ENCODE measurements around the gene IGFBP3.

DNA sequence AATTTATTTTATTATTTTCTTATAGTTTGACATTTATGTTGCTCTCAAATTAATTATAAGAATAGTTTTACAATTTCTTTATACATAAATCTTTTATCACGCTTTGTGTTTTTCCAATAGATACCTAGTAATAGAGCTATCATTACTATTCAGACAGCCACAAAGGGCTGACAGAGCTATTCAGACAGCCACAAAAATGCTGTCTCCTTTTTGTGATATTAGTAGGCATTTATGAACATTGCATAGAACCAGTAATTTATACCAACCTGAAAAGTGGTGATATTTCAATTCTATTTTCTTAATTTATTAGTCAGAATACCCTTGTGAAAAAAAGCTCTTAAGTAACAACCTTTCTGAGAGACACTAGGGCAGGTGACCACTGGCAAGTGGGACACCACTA is 34.2 kb upstream of the IGFBP3 start:
- TF ChIP-seq ZNF274 (IDR thresholded peaks at IDR 0.05; ENCODE audit: low read length): no peak
- TF ChIP-seq ZNF274 (tag by site-specific recombination; IDR thresholded peaks at IDR 0.05; ENCODE audit: borderline replicate concordance): no peak
- TF ChIP-seq, protein P1, sequence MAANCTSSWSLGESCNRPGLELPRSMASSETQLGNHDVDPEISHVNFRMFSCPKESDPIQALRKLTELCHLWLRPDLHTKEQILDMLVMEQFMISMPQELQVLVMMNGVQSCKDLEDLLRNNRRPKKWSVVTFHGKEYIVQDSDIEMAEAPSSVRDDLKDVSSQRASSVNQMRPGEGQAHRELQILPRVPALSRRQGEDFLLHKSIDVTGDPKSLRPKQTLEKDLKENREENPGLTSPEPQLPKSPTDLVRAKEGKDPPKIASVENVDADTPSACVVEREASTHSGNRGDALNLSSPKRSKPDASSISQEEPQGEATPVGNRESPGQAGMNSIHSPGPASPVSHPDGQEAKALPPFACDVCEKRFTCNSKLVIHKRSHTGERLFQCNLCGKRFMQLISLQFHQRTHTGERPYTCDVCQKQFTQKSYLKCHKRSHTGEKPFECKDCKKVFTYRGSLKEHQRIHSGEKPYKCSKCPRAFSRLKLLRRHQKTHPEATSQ (tag by site-specific recombination; IDR thresholded peaks at IDR 0.05): no peak
- no peak for TF ChIP-seq KLF9 (tag by site-specific recombination; IDR thresholded peaks at IDR 0.05; ENCODE audit: low read depth)
- no peak for TF ChIP-seq ZNF585B (tag by site-specific recombination; IDR thresholded peaks at IDR 0.05)
- TF ChIP-seq HOXC10 (CRISPR knock-in tag; IDR thresholded peaks at IDR 0.05): no peak
- TF ChIP-seq, protein P2, sequence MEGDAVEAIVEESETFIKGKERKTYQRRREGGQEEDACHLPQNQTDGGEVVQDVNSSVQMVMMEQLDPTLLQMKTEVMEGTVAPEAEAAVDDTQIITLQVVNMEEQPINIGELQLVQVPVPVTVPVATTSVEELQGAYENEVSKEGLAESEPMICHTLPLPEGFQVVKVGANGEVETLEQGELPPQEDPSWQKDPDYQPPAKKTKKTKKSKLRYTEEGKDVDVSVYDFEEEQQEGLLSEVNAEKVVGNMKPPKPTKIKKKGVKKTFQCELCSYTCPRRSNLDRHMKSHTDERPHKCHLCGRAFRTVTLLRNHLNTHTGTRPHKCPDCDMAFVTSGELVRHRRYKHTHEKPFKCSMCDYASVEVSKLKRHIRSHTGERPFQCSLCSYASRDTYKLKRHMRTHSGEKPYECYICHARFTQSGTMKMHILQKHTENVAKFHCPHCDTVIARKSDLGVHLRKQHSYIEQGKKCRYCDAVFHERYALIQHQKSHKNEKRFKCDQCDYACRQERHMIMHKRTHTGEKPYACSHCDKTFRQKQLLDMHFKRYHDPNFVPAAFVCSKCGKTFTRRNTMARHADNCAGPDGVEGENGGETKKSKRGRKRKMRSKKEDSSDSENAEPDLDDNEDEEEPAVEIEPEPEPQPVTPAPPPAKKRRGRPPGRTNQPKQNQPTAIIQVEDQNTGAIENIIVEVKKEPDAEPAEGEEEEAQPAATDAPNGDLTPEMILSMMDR (tag by site-specific recombination; IDR thresholded peaks at IDR 0.05): no peak
- no peak for TF ChIP-seq ZNF292 (tag by site-specific recombination; IDR thresholded peaks at IDR 0.05; ENCODE audit: borderline replicate concordance, low read depth)
- no peak for TF ChIP-seq ZNF24 (tag by site-specific recombination; IDR thresholded peaks at IDR 0.05)
- TF ChIP-seq ZNF423 (tag by site-specific recombination; IDR thresholded peaks at IDR 0.05): no peak
- TF ChIP-seq KLF10 (tag by site-specific recombination; IDR thresholded peaks at IDR 0.05): no peak
- TF ChIP-seq, protein P3, sequence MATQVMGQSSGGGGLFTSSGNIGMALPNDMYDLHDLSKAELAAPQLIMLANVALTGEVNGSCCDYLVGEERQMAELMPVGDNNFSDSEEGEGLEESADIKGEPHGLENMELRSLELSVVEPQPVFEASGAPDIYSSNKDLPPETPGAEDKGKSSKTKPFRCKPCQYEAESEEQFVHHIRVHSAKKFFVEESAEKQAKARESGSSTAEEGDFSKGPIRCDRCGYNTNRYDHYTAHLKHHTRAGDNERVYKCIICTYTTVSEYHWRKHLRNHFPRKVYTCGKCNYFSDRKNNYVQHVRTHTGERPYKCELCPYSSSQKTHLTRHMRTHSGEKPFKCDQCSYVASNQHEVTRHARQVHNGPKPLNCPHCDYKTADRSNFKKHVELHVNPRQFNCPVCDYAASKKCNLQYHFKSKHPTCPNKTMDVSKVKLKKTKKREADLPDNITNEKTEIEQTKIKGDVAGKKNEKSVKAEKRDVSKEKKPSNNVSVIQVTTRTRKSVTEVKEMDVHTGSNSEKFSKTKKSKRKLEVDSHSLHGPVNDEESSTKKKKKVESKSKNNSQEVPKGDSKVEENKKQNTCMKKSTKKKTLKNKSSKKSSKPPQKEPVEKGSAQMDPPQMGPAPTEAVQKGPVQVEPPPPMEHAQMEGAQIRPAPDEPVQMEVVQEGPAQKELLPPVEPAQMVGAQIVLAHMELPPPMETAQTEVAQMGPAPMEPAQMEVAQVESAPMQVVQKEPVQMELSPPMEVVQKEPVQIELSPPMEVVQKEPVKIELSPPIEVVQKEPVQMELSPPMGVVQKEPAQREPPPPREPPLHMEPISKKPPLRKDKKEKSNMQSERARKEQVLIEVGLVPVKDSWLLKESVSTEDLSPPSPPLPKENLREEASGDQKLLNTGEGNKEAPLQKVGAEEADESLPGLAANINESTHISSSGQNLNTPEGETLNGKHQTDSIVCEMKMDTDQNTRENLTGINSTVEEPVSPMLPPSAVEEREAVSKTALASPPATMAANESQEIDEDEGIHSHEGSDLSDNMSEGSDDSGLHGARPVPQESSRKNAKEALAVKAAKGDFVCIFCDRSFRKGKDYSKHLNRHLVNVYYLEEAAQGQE (tag by site-specific recombination; IDR thresholded peaks at IDR 0.05): no peak
